ENCODE measurements around the gene MPO. TPM values are rescaled to one million over a fixed set of nuclear protein-coding genes. Genes with fewer than 3 reads are reported as not detected.

Gene MPO
- total RNA-seq, 1 experiment from 2014 or later = not detected

- DNase-seq = peak; percentile 43
- Histone ChIP-seq H3K4me3 (ENCODE audit: insufficient read depth, low read depth, low read length) (peak overlapping the region; percentile 59; the same call in 1 of the 2 replicates), H3K36me3 (replicated peaks; ENCODE audit: control insufficient read depth, insufficient read depth, low read length) (peaks cover 3% of the 10 kb centered on the region), H3K27me3 (ENCODE audit: control insufficient read depth, insufficient read depth, low read length) (peaks cover 23% of the 10 kb centered on the region)
Measured at GRCh38 chr17:58323366-58324055, 42.8 kb upstream of the MPO start.

GRCh38 chr17:58322581-58323185 lies 41.9 kb upstream of the MPO start:
- H3K27me3 ChIP-seq (ENCODE audit: control insufficient read depth, insufficient read depth, low read length) = peaks cover 23% of the 10 kb centered on the region
- peak; percentile 46 for DNase-seq
- H3K4me3 ChIP-seq (ENCODE audit: insufficient read depth, low read depth, low read length) = no peak overlapping the region
- peaks cover 3% of the 10 kb centered on the region for H3K36me3 ChIP-seq (replicated peaks; ENCODE audit: control insufficient read depth, insufficient read depth, low read length)

- DNase-seq = peak; percentile 26
- H3K4me3 ChIP-seq (ENCODE audit: insufficient read depth, low read depth, low read length) = no peak overlapping the region
- peaks cover 23% of the 10 kb centered on the region for H3K27me3 ChIP-seq (ENCODE audit: control insufficient read depth, insufficient read depth, low read length)
- peaks cover 3% of the 10 kb centered on the region for H3K36me3 ChIP-seq (replicated peaks; ENCODE audit: control insufficient read depth, insufficient read depth, low read length)
Measured at GRCh38 chr17:58321571-58322525, 41.1 kb upstream of the MPO start.

- H3K27me3 ChIP-seq (ENCODE audit: control insufficient read depth, insufficient read depth, low read length) = peaks cover 23% of the 10 kb centered on the region
- no peak overlapping the region for H3K4me3 ChIP-seq (ENCODE audit: insufficient read depth, low read depth, low read length)
- DNase-seq = no peak
- peaks cover 4% of the 10 kb centered on the region for H3K36me3 ChIP-seq (replicated peaks; ENCODE audit: control insufficient read depth, insufficient read depth, low read length)
Measured at GRCh38 chr17:58320570-58321323, 40.0 kb upstream of the MPO start.

GRCh38 chr17:58320163-58320558 lies 39.4 kb upstream of the MPO start:
- no peak overlapping the region for H3K4me3 ChIP-seq (ENCODE audit: insufficient read depth, low read depth, low read length)
- no peak for DNase-seq
- H3K36me3 ChIP-seq (replicated peaks; ENCODE audit: control insufficient read depth, insufficient read depth, low read length) = peaks cover 4% of the 10 kb centered on the region
- peaks cover 23% of the 10 kb centered on the region for H3K27me3 ChIP-seq (ENCODE audit: control insufficient read depth, insufficient read depth, low read length)

GRCh38 chr17:58319173-58320162 lies 38.7 kb upstream of the MPO start:
- DNase-seq = peak; percentile 50
- no peak overlapping the region for H3K4me3 ChIP-seq (ENCODE audit: insufficient read depth, low read depth, low read length)
- H3K36me3 ChIP-seq (replicated peaks; ENCODE audit: control insufficient read depth, insufficient read depth, low read length) = peaks cover 4% of the 10 kb centered on the region
- H3K27me3 ChIP-seq (ENCODE audit: control insufficient read depth, insufficient read depth, low read length) = peaks cover 16% of the 10 kb centered on the region

GRCh38 chr17:58318627-58319172 lies 38.0 kb upstream of the MPO start:
- Histone ChIP-seq H3K4me3 (ENCODE audit: insufficient read depth, low read depth, low read length) (no peak overlapping the region), H3K36me3 (replicated peaks; ENCODE audit: control insufficient read depth, insufficient read depth, low read length) (peaks cover 4% of the 10 kb centered on the region), H3K27me3 (ENCODE audit: control insufficient read depth, insufficient read depth, low read length) (peaks cover 10% of the 10 kb centered on the region)
- DNase-seq = no peak

GRCh38 chr17:58318065-58318481 lies 37.3 kb upstream of the MPO start:
- Histone ChIP-seq H3K27me3 (ENCODE audit: control insufficient read depth, insufficient read depth, low read length) (peaks cover 3% of the 10 kb centered on the region), H3K36me3 (replicated peaks; ENCODE audit: control insufficient read depth, insufficient read depth, low read length) (peaks cover 4% of the 10 kb centered on the region), H3K4me3 (ENCODE audit: insufficient read depth, low read depth, low read length) (no peak overlapping the region)
- peak; percentile 28 for DNase-seq

- Histone ChIP-seq H3K27me3 (ENCODE audit: control insufficient read depth, insufficient read depth, low read length) (no peaks in the 10 kb centered on the region; the same call in 1 of the 2 replicates), H3K4me3 (ENCODE audit: insufficient read depth, low read depth, low read length) (no peak overlapping the region), H3K36me3 (replicated peaks; ENCODE audit: control insufficient read depth, insufficient read depth, low read length) (peaks cover 4% of the 10 kb centered on the region)
- peak; percentile 91 for DNase-seq
Measured at GRCh38 chr17:58317421-58318064, 36.8 kb upstream of the MPO start.

- no peaks in the 10 kb centered on the region for H3K27me3 ChIP-seq (ENCODE audit: control insufficient read depth, insufficient read depth, low read length)
- H3K36me3 ChIP-seq (replicated peaks; ENCODE audit: control insufficient read depth, insufficient read depth, low read length) = peaks cover 2% of the 10 kb centered on the region; the same call in 1 of the 2 replicates
- H3K4me3 ChIP-seq (ENCODE audit: insufficient read depth, low read depth, low read length) = no peak overlapping the region
- peak; percentile 24 for DNase-seq
Measured at GRCh38 chr17:58316260-58316960, 35.7 kb upstream of the MPO start.

GRCh38 chr17:58315750-58316149 lies 35.0 kb upstream of the MPO start:
- H3K36me3 ChIP-seq (replicated peaks; ENCODE audit: control insufficient read depth, insufficient read depth, low read length) = peaks cover 2% of the 10 kb centered on the region; the same call in 1 of the 2 replicates

GRCh38 chr17:58315281-58315711 lies 34.6 kb upstream of the MPO start:
- H3K4me3 ChIP-seq (ENCODE audit: insufficient read depth, low read depth, low read length) = no peak overlapping the region
- DNase-seq = peak; percentile 12
- no peaks in the 10 kb centered on the region for H3K27me3 ChIP-seq (ENCODE audit: control insufficient read depth, insufficient read depth, low read length)
- H3K36me3 ChIP-seq (replicated peaks; ENCODE audit: control insufficient read depth, insufficient read depth, low read length) = peaks cover 2% of the 10 kb centered on the region; the same call in 1 of the 2 replicates

More at GRCh38 chr17:58315750-58316149, 35.0 kb upstream of the MPO start:
- DNase-seq = no peak
- no peak overlapping the region for H3K4me3 ChIP-seq (ENCODE audit: insufficient read depth, low read depth, low read length)
- no peaks in the 10 kb centered on the region for H3K27me3 ChIP-seq (ENCODE audit: control insufficient read depth, insufficient read depth, low read length)
